Gastroesophageal sphincter (tissue), 3 donors: ENCODE results near the gene LGALS9.

ENCODE experiments used
- CTCF ChIP-seq, 4 experiments: fragments of 200-600 bp in 2 of 4; fragments of 450-650 bp in 2 of 4; sonication (generic) in 1 of 4; IDR thresholded peaks; one replicate each; pipeline ENCODE4 v1.5.1; 2017 to 2019; ENCODE audit warnings: antibody characterized with exemption in 4 of 4, mild to moderate bottlenecking in 2 of 4, moderate library complexity in 2 of 4
- POLR2A ChIP-seq, 2 donors: fragments of 450-650 bp; IDR thresholded peaks; one replicate each; pipeline ENCODE4 v1.6.1; 2017; ENCODE audit warnings: antibody characterized with exemption in 2 of 2, mild to moderate bottlenecking in 2 of 2, moderate library complexity in 1 of 2
- POLR2AphosphoS5 ChIP-seq: sonication (generic); formaldehyde crosslinking; IDR thresholded peaks from one replicate; pipeline ENCODE4 v1.6.1; 2017; ENCODE audit warnings: antibody characterized with exemption

GRCh38 chr17:27591986-27592385 is 39.0 kb upstream of the LGALS9 start:
- TF ChIP-seq POLR2A (IDR thresholded peaks at IDR 0.05) (no peak), CTCF (IDR thresholded peaks at IDR 0.05) (no peak), POLR2AphosphoS5 (no peak)
